ENCODE measurements around the gene CDC42BPG. TPM values are rescaled to one million over a fixed set of nuclear protein-coding genes. Genes with fewer than 3 reads are reported as not detected.

CDC42BPG gene
- total and polyA plus RNA-seq, 8 donors = 6.8 to 25.9 (median 9.0) TPM

- TF ChIP-seq, protein P1, sequence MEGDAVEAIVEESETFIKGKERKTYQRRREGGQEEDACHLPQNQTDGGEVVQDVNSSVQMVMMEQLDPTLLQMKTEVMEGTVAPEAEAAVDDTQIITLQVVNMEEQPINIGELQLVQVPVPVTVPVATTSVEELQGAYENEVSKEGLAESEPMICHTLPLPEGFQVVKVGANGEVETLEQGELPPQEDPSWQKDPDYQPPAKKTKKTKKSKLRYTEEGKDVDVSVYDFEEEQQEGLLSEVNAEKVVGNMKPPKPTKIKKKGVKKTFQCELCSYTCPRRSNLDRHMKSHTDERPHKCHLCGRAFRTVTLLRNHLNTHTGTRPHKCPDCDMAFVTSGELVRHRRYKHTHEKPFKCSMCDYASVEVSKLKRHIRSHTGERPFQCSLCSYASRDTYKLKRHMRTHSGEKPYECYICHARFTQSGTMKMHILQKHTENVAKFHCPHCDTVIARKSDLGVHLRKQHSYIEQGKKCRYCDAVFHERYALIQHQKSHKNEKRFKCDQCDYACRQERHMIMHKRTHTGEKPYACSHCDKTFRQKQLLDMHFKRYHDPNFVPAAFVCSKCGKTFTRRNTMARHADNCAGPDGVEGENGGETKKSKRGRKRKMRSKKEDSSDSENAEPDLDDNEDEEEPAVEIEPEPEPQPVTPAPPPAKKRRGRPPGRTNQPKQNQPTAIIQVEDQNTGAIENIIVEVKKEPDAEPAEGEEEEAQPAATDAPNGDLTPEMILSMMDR (IDR thresholded peaks at IDR 0.05) = no peak
- Histone ChIP-seq H3K9me3 (no peaks in the 10 kb centered on the region), H3K27ac (peak overlapping the region; percentile 86 to 90), H3K4me3 (peak overlapping the region in 1 of 2 donors; percentile 31), H3K36me3 (peaks cover 0 to 69% of the 10 kb centered on the region in 2 donors), H3K27me3 (no peaks in the 10 kb centered on the region), H3K4me1 (peaks cover 51 to 100% of the 10 kb centered on the region in 2 donors)
- ATAC-seq = no peak
- intact Hi-C loops (cut with DNase I) = no loop called here
- DNase-seq = no peak
These were observed 27.0 kb upstream of the CDC42BPG start for GRCh38 chr11:64871492-64871891.

GRCh38 chr11:64870893-64871466 lies 26.5 kb upstream of the CDC42BPG start:
- Histone ChIP-seq H3K4me1 (peaks cover 46 to 100% of the 10 kb centered on the region in 2 donors), H3K27me3 (no peaks in the 10 kb centered on the region), H3K9me3 (no peaks in the 10 kb centered on the region), H3K27ac (peak overlapping the region; percentile 86 to 90), H3K36me3 (peaks cover 0 to 69% of the 10 kb centered on the region in 2 donors), H3K4me3 (peak overlapping the region in 1 of 2 donors; percentile 31)
- ATAC-seq (no peak), DNase-seq (peak in 1 of 4 donors; percentile 74)
- intact Hi-C loops (cut with DNase I) = no loop called here
- TF ChIP-seq, protein P1 (IDR thresholded peaks at IDR 0.05) = no peak

- TF ChIP-seq, protein P1 (IDR thresholded peaks at IDR 0.05) = no peak
- DNase-seq = peak in 2 of 4 donors; percentile 47 to 89
- Histone ChIP-seq H3K4me1 (peaks cover 42 to 100% of the 10 kb centered on the region in 2 donors), H3K27me3 (no peaks in the 10 kb centered on the region), H3K27ac (peak overlapping the region; percentile 86 to 90), H3K4me3 (peak overlapping the region in 1 of 2 donors; percentile 31), H3K36me3 (peaks cover 0 to 64% of the 10 kb centered on the region in 2 donors), H3K9me3 (no peaks in the 10 kb centered on the region)
- intact Hi-C loops (cut with DNase I) = no loop called here
- ATAC-seq = peak; percentile 18
These were observed 25.9 kb upstream of the CDC42BPG start for GRCh38 chr11:64870176-64870892.

DNA sequence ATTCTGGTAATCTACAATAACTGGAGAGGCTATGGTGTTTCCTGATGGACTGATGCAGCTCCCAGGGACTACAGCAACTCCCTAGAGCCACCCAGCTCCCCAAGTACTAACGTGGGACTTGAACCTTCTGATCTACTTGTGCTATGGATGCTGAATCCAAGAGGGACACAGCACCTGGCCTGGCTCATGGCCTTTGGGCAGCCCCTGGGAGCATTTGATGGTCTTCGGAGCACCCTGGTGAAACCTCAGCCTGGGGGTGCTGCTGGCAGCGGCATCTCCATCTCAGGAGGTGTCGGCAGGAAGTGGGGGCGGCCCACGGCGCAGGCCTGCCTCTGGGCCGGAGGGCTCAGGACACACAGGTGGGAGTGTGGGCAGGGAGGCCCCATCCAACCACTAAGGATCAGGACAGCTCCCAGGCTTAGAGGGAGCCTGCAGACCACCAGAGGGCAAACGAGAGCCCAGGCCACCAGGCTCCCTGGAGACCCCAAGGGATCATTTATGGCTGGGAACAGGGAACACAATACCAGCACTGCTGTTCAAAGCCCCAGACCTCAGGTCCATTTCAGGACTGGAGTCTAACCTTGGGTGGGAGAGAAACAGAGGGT lies 25.2 kb upstream of the CDC42BPG start:
- no peaks in the 10 kb centered on the region for H3K27me3 ChIP-seq
- peaks cover 42 to 100% of the 10 kb centered on the region in 2 donors for H3K4me1 ChIP-seq
- ATAC-seq (peak; percentile 1), DNase-seq (no peak)
- peaks cover 0 to 57% of the 10 kb centered on the region in 2 donors for H3K36me3 ChIP-seq
- H3K9me3 ChIP-seq = no peaks in the 10 kb centered on the region
- H3K4me3 ChIP-seq = peak overlapping the region in 1 of 2 donors; percentile 31
- TF ChIP-seq, protein P1 (IDR thresholded peaks at IDR 0.05) = no peak
- H3K27ac ChIP-seq = peak overlapping the region; percentile 86 to 90
- intact Hi-C loops (cut with DNase I) = no loop called here
